SK-N-DZ (cell line): Measurements from ENCODE around the gene SLC41A3. TPM values are rescaled to one million over a fixed set of nuclear protein-coding genes. Genes with fewer than 3 reads are reported as not detected.

Experiments
- DNase-seq: peaks from one replicate; pipeline ENCODE4 v3.0.0-alpha.2; 2015; ENCODE audit warnings: low spot score
- polyA plus RNA-seq, 2 experiments: library from polyadenylated mRNA; depleted of rRNA; stranded (reverse); fragments of >200 nt; gene quantifications; 2 replicates each; pipeline ENCODE4 v1.2.3, GENCODE V29; 2014

The SLC41A3 gene
- polyA plus RNA-seq (2014; cell fraction: cytosol; rRNA removed): 25.8 and 31.9 TPM in 2 replicates
- 52.5 and 76.5 TPM in 2 replicates for polyA plus RNA-seq (2014; cell fraction: nucleus; rRNA removed)

GRCh38 chr3:126083913-126084767, at the start of gene SLC41A3:
Gene SLC41A3 (minus strand): TSS chr3:126084124. CDS start chr3:126068219, 15,905 bp downstream.
- peak; percentile 86 for DNase-seq

- DNase-seq: no peak
Observed at GRCh38 chr3:126133606-126134005, 49.7 kb upstream of the SLC41A3 start.

GRCh38 chr3:126132751-126133511, 49.0 kb upstream of the SLC41A3 start:
- DNase-seq: peak; percentile 37

- no peak for DNase-seq
Observed at GRCh38 chr3:126131881-126132750, 48.2 kb upstream of the SLC41A3 start.

GRCh38 chr3:126130981-126131745, 47.2 kb upstream of the SLC41A3 start:
- no peak for DNase-seq

- DNase-seq: no peak
Observed at GRCh38 chr3:126130081-126130855, 46.3 kb upstream of the SLC41A3 start.

- no peak for DNase-seq
Observed at GRCh38 chr3:126129398-126129891, 45.5 kb upstream of the SLC41A3 start.

GRCh38 chr3:126128504-126129397, 44.8 kb upstream of the SLC41A3 start:
- no peak for DNase-seq

- DNase-seq: no peak
Observed at GRCh38 chr3:126127904-126128303, 44.0 kb upstream of the SLC41A3 start.

- DNase-seq: no peak
Observed at GRCh38 chr3:126127452-126127851, 43.5 kb upstream of the SLC41A3 start.

- DNase-seq: no peak
Observed at GRCh38 chr3:126126811-126127431, 43.0 kb upstream of the SLC41A3 start.

GRCh38 chr3:126126286-126126685, 42.4 kb upstream of the SLC41A3 start:
- no peak for DNase-seq

- no peak for DNase-seq
Observed at GRCh38 chr3:126125781-126126251, 41.9 kb upstream of the SLC41A3 start.

- no peak for DNase-seq
Observed at GRCh38 chr3:126125341-126125740, 41.4 kb upstream of the SLC41A3 start.

GRCh38 chr3:126124896-126125295, 41.0 kb upstream of the SLC41A3 start:
- DNase-seq: no peak

- DNase-seq: no peak
Observed at GRCh38 chr3:126124148-126124868, 40.4 kb upstream of the SLC41A3 start.

- DNase-seq: no peak
Observed at GRCh38 chr3:126121632-126122031, 37.7 kb upstream of the SLC41A3 start.
